Breast epithelium (tissue), 4 donors: ENCODE measurements around the gene CD84. TPM values are rescaled to one million over a fixed set of nuclear protein-coding genes. Genes with fewer than 3 reads are reported as not detected.

ENCODE experiments used
- DNase-seq, 2 donors: peaks; one replicate each; pipeline ENCODE4 v3.0.0-alpha.2; 2019; ENCODE audit warnings: low spot score in 2 of 2
- H3K27ac ChIP-seq, 2 donors: fragments of 200-600 bp; sonication (generic) in 1 of 2; one replicate each; pipeline ENCODE4 v1.5.1; 2016 to 2019; ENCODE audit warnings: mild to moderate bottlenecking in 1 of 2
- H3K27me3 ChIP-seq, 2 donors: fragments of 200-600 bp; sonication (generic) in 1 of 2; one replicate each; pipeline versions ENCODE4 v1.5.1 to v1.6.0; 2017 to 2019; ENCODE audit warnings: control low read depth in 1 of 2, mild to moderate bottlenecking in 1 of 2
- H3K36me3 ChIP-seq: fragments of 200-600 bp; one replicate; pipeline ENCODE4 v1.5.1; 2019
- H3K4me1 ChIP-seq, 2 donors: fragments of 200-600 bp; sonication (generic); one replicate each; pipeline ENCODE4 v1.5.1; 2016 to 2019; ENCODE audit warnings: control low read depth in 1 of 2
- H3K4me3 ChIP-seq, 3 donors: fragments of 200-600 bp; sonication (generic); 1 replicate in 2 of 3; 2 replicates in 1 of 3; pipeline ENCODE4 v1.5.1; 2016 to 2019; ENCODE audit warnings: mild to moderate bottlenecking in 3 of 3, moderate library complexity in 2 of 3
- H3K9me3 ChIP-seq, 2 donors: fragments of 200-600 bp; sonication (generic) in 1 of 2; one replicate each; pipeline ENCODE4 v1.5.1; 2016 to 2019; ENCODE audit warnings: control low read depth in 1 of 2
- POLR2A ChIP-seq: fragments of 450-650 bp; IDR thresholded peaks from one replicate; pipeline ENCODE4 v1.6.1; 2016; ENCODE audit warnings: antibody characterized with exemption, mild to moderate bottlenecking, moderate library complexity
- POLR2AphosphoS5 ChIP-seq, 3 donors: sonication (generic); formaldehyde crosslinking; IDR thresholded peaks; one replicate each; pipeline ENCODE4 v1.6.1; 2017; ENCODE audit warnings: antibody characterized with exemption in 3 of 3
- intact Hi-C: fragments of 100-400 bp; cut with DNase I; formaldehyde crosslinking; loops from one replicate; pipeline ENCODE4 v1.15.1; 2023; ENCODE audit warnings: low total_unique reads
- total RNA-seq, 3 donors: library from RNA; depleted of rRNA; stranded (reverse); fragments of >200 nt; gene quantifications; one replicate each; pipeline ENCODE4 v1.1.0, GENCODE V29; 2016
- TF ChIP-seq, protein P1 (sequence below), 3 donors: fragments of 450-650 bp; IDR thresholded peaks; one replicate each; pipeline ENCODE4 v1.5.1; 2016 to 2017; ENCODE audit warnings: antibody characterized with exemption in 3 of 3, mild to moderate bottlenecking in 3 of 3, moderate library complexity in 3 of 3

CD84 gene
- total RNA-seq, 3 donors from 2014 or later: 2.3 to 17.0 (median 9.8) TPM

DNA sequence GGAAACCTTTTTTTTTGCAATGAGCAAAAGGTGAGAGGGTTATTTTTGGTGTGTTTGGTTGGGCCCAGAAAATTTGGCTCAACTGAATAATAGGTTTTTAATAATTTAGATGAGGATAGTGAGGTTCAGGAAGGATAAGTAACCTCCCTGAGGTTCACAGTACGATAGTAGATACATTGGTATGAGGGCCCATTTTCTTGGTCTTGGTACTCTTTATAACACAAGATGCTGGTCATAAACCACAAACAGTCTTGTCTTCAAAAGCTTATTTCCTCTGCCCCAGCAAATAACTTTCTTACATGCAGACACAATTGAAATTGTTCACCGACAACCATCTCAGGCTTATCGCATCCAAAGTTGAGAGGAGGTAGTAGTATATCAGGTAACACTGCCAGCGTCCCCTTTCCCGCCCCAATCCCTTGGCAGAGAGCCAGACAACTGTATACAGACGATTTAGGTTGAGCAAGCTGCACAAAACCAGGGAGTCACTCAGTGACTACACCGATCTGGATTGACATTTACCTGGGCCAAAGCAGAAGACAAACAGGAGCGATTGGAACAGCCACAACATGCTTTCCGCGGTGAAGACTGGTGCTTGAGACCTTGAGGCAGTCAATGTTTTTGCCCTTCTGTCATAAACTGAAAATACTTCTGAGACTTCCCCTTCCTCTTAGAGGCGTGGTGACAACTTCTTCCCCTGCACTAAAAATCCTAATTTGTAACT is 56.5 kb downstream of the CD84 start, which contains the start of gene SLAMF6:
SLAMF6 (minus strand) TSS at position 634 of the 724 bp plus-strand sequence; CDS start at position 571, 63 bp downstream.
- no peak within 1 kb of the TSS for H3K27ac ChIP-seq
- H3K27me3 ChIP-seq: no peaks in the 10 kb centered on the region
- H3K9me3 ChIP-seq: peaks cover 0 to 7% of the 10 kb centered on the region in 2 donors
- no peaks in the 10 kb centered on the region for H3K36me3 ChIP-seq
- peak within 1 kb of the TSS in 1 of 3 donors; percentile 7 for H3K4me3 ChIP-seq
- H3K4me1 ChIP-seq: no peaks in the 10 kb centered on the region
- intact Hi-C loops: no loop called here
- no peak for DNase-seq
- TF ChIP-seq, protein P1, sequence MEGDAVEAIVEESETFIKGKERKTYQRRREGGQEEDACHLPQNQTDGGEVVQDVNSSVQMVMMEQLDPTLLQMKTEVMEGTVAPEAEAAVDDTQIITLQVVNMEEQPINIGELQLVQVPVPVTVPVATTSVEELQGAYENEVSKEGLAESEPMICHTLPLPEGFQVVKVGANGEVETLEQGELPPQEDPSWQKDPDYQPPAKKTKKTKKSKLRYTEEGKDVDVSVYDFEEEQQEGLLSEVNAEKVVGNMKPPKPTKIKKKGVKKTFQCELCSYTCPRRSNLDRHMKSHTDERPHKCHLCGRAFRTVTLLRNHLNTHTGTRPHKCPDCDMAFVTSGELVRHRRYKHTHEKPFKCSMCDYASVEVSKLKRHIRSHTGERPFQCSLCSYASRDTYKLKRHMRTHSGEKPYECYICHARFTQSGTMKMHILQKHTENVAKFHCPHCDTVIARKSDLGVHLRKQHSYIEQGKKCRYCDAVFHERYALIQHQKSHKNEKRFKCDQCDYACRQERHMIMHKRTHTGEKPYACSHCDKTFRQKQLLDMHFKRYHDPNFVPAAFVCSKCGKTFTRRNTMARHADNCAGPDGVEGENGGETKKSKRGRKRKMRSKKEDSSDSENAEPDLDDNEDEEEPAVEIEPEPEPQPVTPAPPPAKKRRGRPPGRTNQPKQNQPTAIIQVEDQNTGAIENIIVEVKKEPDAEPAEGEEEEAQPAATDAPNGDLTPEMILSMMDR (IDR thresholded peaks at IDR 0.05): no peak
- TF ChIP-seq POLR2AphosphoS5 (IDR thresholded peaks at IDR 0.05) (no peak), POLR2A (no peak)

DNA sequence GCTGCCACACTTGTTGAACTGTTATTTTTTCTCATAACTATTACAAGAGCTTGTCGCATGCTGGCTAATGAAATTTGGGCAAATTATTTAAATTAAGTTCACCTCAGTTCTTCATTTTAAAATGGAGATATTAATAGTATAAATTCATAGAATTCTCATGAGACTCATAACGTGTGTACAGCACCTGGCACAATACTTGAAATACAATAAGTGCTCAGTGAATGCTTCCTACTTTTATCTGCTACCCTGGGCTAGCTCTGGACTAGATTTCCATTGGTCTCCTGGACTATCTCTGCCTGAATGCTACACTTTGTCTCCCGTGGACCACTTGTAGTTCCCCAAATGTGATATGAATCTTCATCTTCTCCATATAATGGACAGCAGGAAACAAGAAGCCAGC is 57.2 kb downstream of the CD84 start:
- H3K27me3 ChIP-seq: no peaks in the 10 kb centered on the region
- intact Hi-C loops: no loop called here
- TF ChIP-seq POLR2AphosphoS5 (IDR thresholded peaks at IDR 0.05): no peak
- TF ChIP-seq, protein P1 (IDR thresholded peaks at IDR 0.05): no peak
- TF ChIP-seq POLR2A: no peak
- no peak for DNase-seq
- H3K9me3 ChIP-seq: peaks cover 0 to 7% of the 10 kb centered on the region in 2 donors
- no peaks in the 10 kb centered on the region for H3K36me3 ChIP-seq
- H3K4me1 ChIP-seq: no peaks in the 10 kb centered on the region
- no peak overlapping the region for H3K27ac ChIP-seq
- peak overlapping the region in 1 of 3 donors; percentile 7 for H3K4me3 ChIP-seq

DNA sequence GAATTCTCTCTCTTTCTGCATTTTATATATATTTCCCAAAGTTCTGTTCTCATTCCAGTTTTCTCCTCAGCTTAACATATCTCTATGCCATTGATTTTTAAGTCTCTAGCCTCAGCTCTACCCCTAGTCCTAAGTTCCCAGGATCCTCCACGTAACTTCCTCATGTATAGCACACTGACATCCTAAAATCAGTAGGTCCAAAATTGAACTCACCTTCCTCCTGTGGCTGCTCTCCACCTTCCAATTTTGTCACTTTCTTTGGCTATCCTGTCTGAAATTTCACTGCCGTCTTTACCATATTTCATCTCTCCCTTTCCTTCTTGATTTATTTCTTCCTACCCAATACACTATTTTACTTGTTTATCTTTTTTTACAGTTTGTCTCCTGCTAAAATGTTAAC is 57.7 kb downstream of the CD84 start:
- peaks cover 0 to 7% of the 10 kb centered on the region in 2 donors for H3K9me3 ChIP-seq
- no peaks in the 10 kb centered on the region for H3K27me3 ChIP-seq
- TF ChIP-seq, protein P1 (IDR thresholded peaks at IDR 0.05): no peak
- no peak for TF ChIP-seq POLR2AphosphoS5 (IDR thresholded peaks at IDR 0.05)
- TF ChIP-seq POLR2A: no peak
- no peak overlapping the region for H3K4me3 ChIP-seq
- H3K27ac ChIP-seq: no peak overlapping the region
- DNase-seq: no peak
- intact Hi-C loops: no loop called here
- no peaks in the 10 kb centered on the region for H3K4me1 ChIP-seq
- H3K36me3 ChIP-seq: no peaks in the 10 kb centered on the region

DNA sequence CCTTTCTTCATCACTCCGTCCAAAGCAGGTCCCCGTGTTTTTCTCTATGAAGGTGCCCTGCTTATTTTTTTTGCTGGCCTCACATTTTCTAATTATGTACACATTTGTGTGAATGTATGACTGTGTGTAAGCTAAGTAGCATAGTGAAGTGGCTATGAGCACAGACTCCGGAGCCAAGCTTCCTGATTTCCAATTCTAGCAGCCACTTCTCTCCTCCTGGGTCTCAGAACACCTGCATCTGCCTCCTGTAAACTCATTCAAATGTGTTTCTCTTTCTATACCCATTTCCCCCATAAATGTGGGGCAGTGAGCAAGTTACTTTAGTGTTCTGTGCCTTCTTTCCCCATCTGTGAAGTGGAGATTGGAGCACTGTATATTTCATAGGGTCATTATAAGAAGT is 58.3 kb downstream of the CD84 start:
- intact Hi-C loops: no loop called here
- Histone ChIP-seq H3K27me3 (no peaks in the 10 kb centered on the region), H3K9me3 (peaks cover 0 to 7% of the 10 kb centered on the region in 2 donors), H3K27ac (no peak overlapping the region), H3K36me3 (no peaks in the 10 kb centered on the region), H3K4me1 (no peaks in the 10 kb centered on the region), H3K4me3 (no peak overlapping the region)
- TF ChIP-seq POLR2A (no peak), POLR2AphosphoS5 (IDR thresholded peaks at IDR 0.05) (no peak)
- TF ChIP-seq, protein P1 (IDR thresholded peaks at IDR 0.05): no peak
- no peak for DNase-seq

DNA sequence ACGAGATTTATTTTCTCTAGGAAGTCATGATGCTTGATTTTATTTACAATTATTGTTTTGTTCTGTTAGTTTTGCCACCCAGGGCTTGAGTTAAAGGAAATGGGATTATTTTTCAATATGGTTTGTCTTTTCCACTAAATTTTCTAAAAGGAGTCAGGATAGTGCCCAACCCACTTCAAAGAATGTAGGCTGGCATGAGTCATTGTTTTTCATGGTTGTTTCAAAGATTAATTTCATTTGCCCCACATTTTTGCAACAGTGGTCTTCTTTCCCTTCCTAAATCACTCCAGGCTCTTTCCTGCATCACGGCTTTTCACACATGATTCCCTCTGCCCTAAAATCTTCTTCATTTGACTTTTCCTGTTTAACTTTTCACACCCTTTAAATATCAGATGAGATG is 58.7 kb downstream of the CD84 start:
- DNase-seq: no peak
- Histone ChIP-seq H3K9me3 (peaks cover 0 to 7% of the 10 kb centered on the region in 2 donors), H3K27me3 (no peaks in the 10 kb centered on the region), H3K4me3 (no peak overlapping the region), H3K27ac (no peak overlapping the region), H3K4me1 (no peaks in the 10 kb centered on the region), H3K36me3 (no peaks in the 10 kb centered on the region)
- intact Hi-C loops: no loop called here
- no peak for TF ChIP-seq POLR2AphosphoS5 (IDR thresholded peaks at IDR 0.05)
- TF ChIP-seq POLR2A: no peak
- TF ChIP-seq, protein P1 (IDR thresholded peaks at IDR 0.05): no peak
